ENCODE results near the gene TMEM30A.

TMEM30A gene

GRCh38 chr6:75284632-75285282 lies at the start of gene TMEM30A:
Gene TMEM30A, minus strand, starts transcription at chr6:75284792. Its CDS starts 154 bp downstream, at chr6:75284638.
- peak; percentile 97 for DNase-seq

GRCh38 chr6:75333676-75334200 lies 49.1 kb upstream of the TMEM30A start:
- no peak for DNase-seq

GRCh38 chr6:75331151-75331550 lies 46.6 kb upstream of the TMEM30A start:
- DNase-seq, result no peak

DNA sequence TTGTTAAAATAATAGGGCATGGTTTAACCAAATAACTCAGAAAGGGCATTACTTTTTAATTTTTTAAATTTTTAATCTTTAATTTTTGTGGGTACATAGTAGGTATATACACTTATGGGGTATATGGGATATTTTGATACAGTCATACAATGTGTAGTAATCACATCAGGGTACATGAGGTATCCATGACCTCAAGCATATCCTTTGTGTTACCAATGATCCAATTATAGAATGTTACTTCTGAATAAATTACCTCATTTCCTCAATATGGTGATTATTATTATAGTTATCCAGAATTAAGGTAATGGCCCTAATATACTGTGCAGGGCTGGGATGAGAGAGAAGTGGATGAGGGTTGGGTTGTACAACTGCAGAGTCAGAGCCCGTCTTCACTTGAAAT lies 45.1 kb upstream of the TMEM30A start:
- no peak for DNase-seq

- no peak for DNase-seq
Observed at GRCh38 chr6:75327807-75328206, 43.2 kb upstream of the TMEM30A start.

- DNase-seq, result no peak
Observed at GRCh38 chr6:75326557-75327258, 42.1 kb upstream of the TMEM30A start.

DNA sequence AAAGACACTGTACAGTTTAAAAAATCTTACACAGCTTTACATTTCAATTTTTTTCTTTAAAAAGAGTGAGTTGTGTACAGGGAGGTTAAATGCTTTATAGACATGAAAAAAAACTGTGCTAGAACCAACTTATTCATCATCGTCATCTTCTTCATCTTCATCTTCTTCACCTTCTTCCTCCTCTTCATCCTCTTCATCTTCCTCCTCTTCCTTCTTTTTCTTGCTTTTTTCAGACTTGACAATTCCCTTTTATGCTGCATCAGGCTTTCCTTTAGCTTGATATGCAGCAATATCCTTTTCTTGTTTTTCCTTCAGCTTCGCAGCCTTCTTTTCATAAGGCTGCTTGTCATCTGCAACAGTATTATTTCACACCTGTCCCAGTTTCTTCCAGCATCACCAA lies 34.3 kb upstream of the TMEM30A start:
- DNase-seq, result no peak

GRCh38 chr6:75317503-75318206 lies 33.1 kb upstream of the TMEM30A start:
- no peak for DNase-seq

- DNase-seq, result no peak
Observed at GRCh38 chr6:75315978-75316377, 31.4 kb upstream of the TMEM30A start.

GRCh38 chr6:75308250-75308988 lies 23.8 kb upstream of the TMEM30A start:
- no peak for DNase-seq

DNA sequence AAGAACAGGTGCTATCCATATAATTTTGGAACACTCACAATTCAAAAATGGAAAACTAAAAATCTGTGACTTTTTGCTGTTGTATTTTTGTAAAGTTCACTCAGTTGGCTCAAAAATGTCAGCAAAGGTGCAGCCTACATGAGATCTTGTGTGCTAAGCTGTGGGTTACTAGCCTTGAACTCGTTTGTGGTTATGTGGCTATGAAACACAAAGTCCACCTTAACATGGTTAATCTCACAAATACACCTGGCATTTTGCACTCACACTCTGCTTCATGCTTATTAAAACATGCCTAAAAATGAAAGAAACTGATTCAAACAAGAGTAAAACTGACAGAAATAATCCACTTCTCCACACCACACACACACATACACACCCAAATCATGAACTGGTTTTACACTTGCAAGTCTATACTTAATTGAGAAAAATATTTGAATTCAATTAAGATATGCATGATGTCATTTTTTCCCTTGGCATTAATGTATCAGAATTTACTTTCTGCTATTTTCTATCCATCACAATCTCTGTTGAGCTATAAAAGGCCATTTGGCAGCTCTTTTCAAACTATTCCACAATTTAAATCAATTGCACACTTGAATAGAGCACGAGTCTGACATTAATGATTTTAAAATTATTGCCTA lies 22.9 kb upstream of the TMEM30A start:
- no peak for DNase-seq

- DNase-seq, result no peak
Observed at GRCh38 chr6:75306064-75306463, 21.5 kb upstream of the TMEM30A start.

GRCh38 chr6:75305573-75305972 lies 21.0 kb upstream of the TMEM30A start:
- DNase-seq, result no peak

DNA sequence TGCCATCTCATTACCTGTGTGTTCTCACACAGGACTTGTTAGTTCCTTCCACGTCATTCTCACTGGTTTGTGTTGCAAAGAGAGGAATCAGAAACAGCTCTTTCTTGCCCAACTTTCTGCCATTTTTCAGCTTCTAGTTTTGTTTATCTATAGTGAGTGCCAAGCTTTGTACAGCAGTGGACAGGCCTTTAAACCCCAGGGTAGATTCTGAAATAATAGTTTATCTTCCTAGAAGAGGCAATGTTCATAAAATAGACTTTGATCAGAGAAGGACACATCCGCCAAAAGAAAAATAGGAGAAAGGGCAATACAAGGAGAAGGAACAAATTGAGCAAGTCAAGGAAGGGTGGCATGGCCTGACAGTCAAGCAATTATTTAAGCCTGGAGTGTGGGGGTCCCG lies 17.7 kb upstream of the TMEM30A start:
- no peak for DNase-seq

DNA sequence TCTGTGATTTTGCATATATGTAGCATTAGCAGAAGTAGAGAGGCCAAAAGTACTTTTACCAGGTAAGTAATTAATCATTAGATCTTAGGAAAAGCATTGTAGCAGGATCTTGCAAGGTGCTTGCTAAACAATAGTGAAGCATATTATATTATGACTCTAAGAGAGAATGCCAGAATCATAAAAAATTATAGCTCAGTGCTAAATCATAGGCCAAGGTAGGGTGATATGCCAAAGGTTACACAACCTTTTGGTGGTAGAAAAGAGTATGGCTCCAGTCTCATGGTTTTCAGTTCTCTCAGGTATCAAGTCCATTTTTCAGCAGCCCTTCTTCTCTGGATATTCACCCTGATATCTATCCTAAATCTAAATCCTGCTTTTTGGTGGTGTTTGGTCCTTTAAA lies 16.9 kb upstream of the TMEM30A start:
- DNase-seq, result no peak

DNA sequence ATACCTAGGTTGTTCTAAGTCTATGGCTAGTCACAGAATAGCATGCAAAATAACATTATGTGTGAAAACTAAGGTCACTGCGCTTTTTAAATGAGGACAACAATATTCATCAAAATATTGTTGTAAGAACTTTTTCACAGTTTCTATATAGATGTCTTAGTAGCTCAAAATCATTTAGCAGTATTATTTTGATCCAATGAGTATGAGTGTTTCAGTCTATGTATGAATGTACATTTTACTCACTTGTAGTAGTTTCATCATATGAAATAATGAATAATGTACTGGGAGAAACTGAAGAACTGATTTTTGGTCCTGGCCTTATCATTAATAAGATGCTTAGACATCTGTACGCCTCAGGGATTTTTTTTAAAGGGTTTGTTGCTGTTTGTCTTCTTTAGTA lies 16.5 kb upstream of the TMEM30A start:
- no peak for DNase-seq

GRCh38 chr6:75300531-75300855 lies 15.9 kb upstream of the TMEM30A start:
- DNase-seq, result no peak

DNA sequence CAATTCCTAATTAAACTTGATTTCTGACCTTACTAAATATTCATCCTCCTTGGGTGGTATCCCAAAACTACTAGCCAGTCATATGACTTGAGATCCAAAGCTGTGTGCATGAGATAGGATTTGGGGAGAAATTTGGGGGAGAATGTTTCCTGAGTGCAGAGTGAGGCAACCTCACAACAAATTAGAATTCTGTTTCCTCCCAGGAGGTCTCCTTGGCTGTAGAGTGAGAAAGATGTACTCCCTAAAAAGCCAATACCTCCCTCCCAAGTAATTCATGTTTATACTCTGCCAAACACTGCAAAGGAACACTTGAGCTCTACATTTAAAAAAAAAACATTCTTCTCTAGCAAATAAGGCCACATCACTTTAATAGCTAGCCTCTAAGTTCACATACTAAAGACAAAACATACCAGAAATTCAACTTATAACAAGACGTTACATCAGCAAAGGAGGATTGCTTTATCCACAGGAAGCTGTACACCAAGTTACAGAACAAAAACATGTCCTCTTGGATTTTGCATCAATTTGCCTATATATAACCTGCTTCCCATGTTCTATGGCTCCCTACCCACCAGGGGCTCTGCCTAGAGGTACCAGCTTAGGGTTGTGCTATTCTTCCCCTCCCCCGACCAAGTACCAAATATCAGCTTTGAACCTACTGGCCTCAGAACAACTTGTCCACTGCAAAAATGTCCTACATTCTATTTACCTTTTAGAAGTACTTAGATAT lies 15.4 kb upstream of the TMEM30A start:
- DNase-seq, result no peak

DNA sequence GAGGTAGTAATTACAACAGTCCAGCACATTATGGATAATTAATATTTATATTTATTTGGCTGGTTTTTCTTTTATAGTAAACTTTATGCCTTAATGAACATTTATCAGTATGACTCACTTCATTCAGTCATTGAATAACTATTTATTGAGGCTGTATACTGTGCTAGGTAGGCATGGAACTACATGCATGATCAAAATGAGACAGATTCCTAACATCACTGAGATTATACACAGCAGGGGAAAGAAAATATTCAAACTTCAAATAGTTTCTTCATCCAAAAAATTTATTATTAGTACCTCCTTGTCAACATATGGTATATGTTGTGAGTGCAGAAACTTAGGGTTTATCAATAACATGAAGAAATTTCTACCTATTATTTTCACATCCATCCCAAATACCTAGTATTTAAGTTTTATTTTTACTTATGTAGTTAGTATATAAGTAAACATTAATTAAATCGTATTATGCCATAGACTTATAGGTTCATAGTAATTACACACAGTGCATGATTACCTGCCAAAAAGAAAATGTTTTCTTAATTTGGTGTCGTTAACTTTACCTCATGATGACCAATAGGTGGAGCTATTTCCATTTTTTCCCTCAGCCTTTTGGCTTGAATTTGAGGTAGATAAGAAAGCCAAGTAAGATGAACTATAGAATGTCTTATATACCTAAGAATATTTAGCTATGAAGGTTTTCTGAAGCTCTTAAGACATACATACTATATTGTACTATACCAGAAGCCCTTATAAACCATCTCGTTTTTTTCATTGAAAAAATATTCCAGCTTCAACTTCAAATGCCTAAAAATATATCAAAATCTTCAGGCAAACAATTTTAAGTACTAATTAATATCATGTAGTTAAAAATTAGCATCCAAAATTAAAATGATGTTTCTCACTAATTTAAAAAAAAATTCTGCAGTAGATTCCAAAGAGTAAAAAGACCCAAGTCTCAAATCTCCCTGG lies 12.5 kb upstream of the TMEM30A start:
- peak; percentile 73 for DNase-seq

DNA sequence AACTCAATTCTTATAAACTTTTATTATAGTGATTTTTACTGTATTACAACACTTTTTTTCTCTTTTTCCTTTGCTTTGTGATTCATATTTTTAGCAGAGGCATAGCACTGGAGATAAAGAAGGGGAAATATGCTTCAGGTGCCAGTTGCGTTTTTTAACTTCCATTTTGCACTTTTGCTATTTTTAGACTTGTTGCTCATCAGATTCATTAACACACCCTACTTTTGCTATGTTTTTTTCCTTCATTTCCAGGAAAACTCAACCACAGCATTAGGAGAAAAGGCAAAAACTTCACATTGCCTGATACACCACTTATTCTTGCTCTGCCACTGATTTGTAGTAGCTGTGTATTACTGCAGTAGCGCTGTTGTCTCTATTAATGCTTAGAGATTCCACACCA lies 8.0 kb upstream of the TMEM30A start:
- no peak for DNase-seq

- no peak for DNase-seq
Observed at GRCh38 chr6:75291744-75292143, 7.2 kb upstream of the TMEM30A start.
